NCI-H2081 (cell line): Measurements from ENCODE around the gene IFNGR2.
A peak's percentile ranks its signal among the peaks of the same experiment; 100 is the strongest.
"Not testable (repeated sequence)": the region's sequence is repeated elsewhere in the genome, so short reads cannot be mapped to it uniquely, and the experiment has no call there.

Experiments used
- DNase-seq, 2 experiments: peaks; one replicate each; lab custom pipeline; 2025; lab: John Stamatoyannopoulos, UW

The IFNGR2 gene

GRCh38 chr21:33437140-33437539 is 33.9 kb downstream of the IFNGR2 start:
- DNase-seq, result no peak

GRCh38 chr21:33441489-33442477 is 38.6 kb downstream of the IFNGR2 start:
- peak; percentile 19 to 30 for DNase-seq

- no peak for DNase-seq
Measured at GRCh38 chr21:33443194-33443593, 40.0 kb downstream of the IFNGR2 start.

GRCh38 chr21:33444499-33444898 is 41.3 kb downstream of the IFNGR2 start:
- DNase-seq, result no peak

GRCh38 chr21:33446620-33447019 is 43.4 kb downstream of the IFNGR2 start:
- not testable (repeated sequence) for DNase-seq

- DNase-seq, result no peak
Measured at GRCh38 chr21:33449616-33450015, 46.4 kb downstream of the IFNGR2 start.

- DNase-seq, result peak in 1 of 2 experiments; percentile 6
Measured at GRCh38 chr21:33451634-33452071, 48.4 kb downstream of the IFNGR2 start.

GRCh38 chr21:33452362-33452761 is 49.1 kb downstream of the IFNGR2 start:
- DNase-seq, result no peak

GRCh38 chr21:33455686-33456446 is 52.7 kb downstream of the IFNGR2 start:
- no peak for DNase-seq

- no peak for DNase-seq
Measured at GRCh38 chr21:33458861-33459260, 55.6 kb downstream of the IFNGR2 start.

GRCh38 chr21:33461538-33462250 is 58.5 kb downstream of the IFNGR2 start:
- no peak for DNase-seq

GRCh38 chr21:33469183-33469582 is 66.0 kb downstream of the IFNGR2 start:
- DNase-seq, result not testable (repeated sequence)

- DNase-seq, result no peak
Measured at GRCh38 chr21:33470701-33471100, 67.5 kb downstream of the IFNGR2 start.

- DNase-seq, result no peak
Measured at GRCh38 chr21:33473344-33473743, 70.1 kb downstream of the IFNGR2 start.

- DNase-seq, result no peak
Measured at GRCh38 chr21:33477066-33477465, 73.9 kb downstream of the IFNGR2 start.

- DNase-seq, result no peak
Measured at GRCh38 chr21:33478182-33478581, 75.0 kb downstream of the IFNGR2 start.

GRCh38 chr21:33478935-33479678 is 75.9 kb downstream of the IFNGR2 start:
- peak in 1 of 2 experiments; percentile 3 for DNase-seq

GRCh38 chr21:33479679-33480480 is 76.7 kb downstream of the IFNGR2 start, which contains the start of gene TMEM50B:
TSS of gene TMEM50B (minus strand) at chr21:33479974. CDS start at chr21:33468885, 11,089 bp downstream.
- peak; percentile 90 to 91 for DNase-seq

GRCh38 chr21:33480481-33481103 is 77.4 kb downstream of the IFNGR2 start:
- no peak for DNase-seq
